AG10803 (cell line): Measurements from ENCODE around the gene FGD5.
"Not testable (repeated sequence)": the region's sequence is repeated elsewhere in the genome, so short reads cannot be mapped to it uniquely, and the experiment has no call there.

Experiments used
- DNase-seq: peaks from one replicate; pipeline ENCODE4 v3.0.0; 2010; ENCODE audit warnings: low read depth
- H3K4me3 ChIP-seq: 2 replicates; pipeline ENCODE4 v1.5.1; 2011; ENCODE audit warnings: mild to moderate bottlenecking, low read length, control low read depth
- CTCF ChIP-seq: conservative IDR thresholded peaks from 2 replicates; pipeline ENCODE4 v1.5.1; 2011; ENCODE audit warnings: mild to moderate bottlenecking, low read length, control low read depth, inconsistent platforms

Gene FGD5

GRCh38 chr3:14808502-14809266, 10.1 kb upstream of the FGD5 start:
- TF ChIP-seq CTCF: no peak
- H3K4me3 ChIP-seq: no peak overlapping the region
- DNase-seq: no peak

GRCh38 chr3:14809611-14810010, 9.2 kb upstream of the FGD5 start:
- DNase-seq, H3K4me3 ChIP-seq: not testable (repeated sequence)

- H3K4me3 ChIP-seq: no peak overlapping the region
- DNase-seq: no peak
- no peak for TF ChIP-seq CTCF
Observed at GRCh38 chr3:14810070-14810791, 8.5 kb upstream of the FGD5 start.

GRCh38 chr3:14810801-14811661, 7.7 kb upstream of the FGD5 start:
- DNase-seq: no peak
- H3K4me3 ChIP-seq: no peak overlapping the region
- TF ChIP-seq CTCF: no peak

GRCh38 chr3:14811684-14812083, 7.1 kb upstream of the FGD5 start:
- no peak overlapping the region for H3K4me3 ChIP-seq
- no peak for DNase-seq
- no peak for TF ChIP-seq CTCF

- no peak for TF ChIP-seq CTCF
- no peak overlapping the region for H3K4me3 ChIP-seq
- DNase-seq: no peak
Observed at GRCh38 chr3:14812196-14812790, 6.5 kb upstream of the FGD5 start.

GRCh38 chr3:14814411-14814871, 4.3 kb upstream of the FGD5 start:
- TF ChIP-seq CTCF: no peak

More at GRCh38 chr3:14814411-14814871, 4.3 kb upstream of the FGD5 start:
- H3K4me3 ChIP-seq: no peak overlapping the region
- no peak for DNase-seq
